ENCODE measurements around the gene GNG2. TPM values are rescaled to one million over a fixed set of nuclear protein-coding genes. Genes with fewer than 3 reads are reported as not detected.

Gene GNG2
- total and polyA plus RNA-seq, 9 of the 15 experiments (the other 6 are each of a cell fraction or from before 2014, with no cell fraction given), result 0.18 TPM; not detected in 8

GRCh38 chr14:52012635-52013034 lies 152.2 kb downstream of the GNG2 start (continued):
- TF ChIP-seq ZNF318 (IDR thresholded peaks at IDR 0.05; ENCODE audit: borderline replicate concordance in 1 of 2, low read depth in 1 of 2) (no peak), POLR2A (conservative IDR thresholded peaks at IDR 0.05) (no peak), ZNF431 (CRISPR knock-in tag; IDR thresholded peaks at IDR 0.05) (no peak), ZKSCAN1 (IDR thresholded peaks at IDR 0.05; ENCODE audit: low read depth, low read length) (no peak), NELFE (IDR thresholded peaks at IDR 0.05; ENCODE audit: insufficient read depth, insufficient read length) (no peak), AFF4 (CRISPR knock-in tag; IDR thresholded peaks at IDR 0.05) (no peak), KLF1 (tag; IDR thresholded peaks at IDR 0.05) (no peak), STAT5A (IDR thresholded peaks at IDR 0.05; ENCODE audit: borderline replicate concordance, low read length) (no peak), ZNF280B (CRISPR knock-in tag; IDR thresholded peaks at IDR 0.05) (no peak), ZBTB5 (IDR thresholded peaks at IDR 0.05) (no peak), ATF3 (IDR thresholded peaks at IDR 0.05) (no peak), ATF3 (CRISPR knock-in tag; conservative IDR thresholded peaks at IDR 0.05) (no peak)
